BJ (cell line): ENCODE measurements around the gene UBN2. TPM values are rescaled to one million over a fixed set of nuclear protein-coding genes. Genes with fewer than 3 reads are reported as not detected.

Experiments used
- CTCF ChIA-PET: fragments of 350-600 bp; formaldehyde crosslinking; extraction: SDS; loops from one replicate; lab custom pipeline; 2021; ENCODE audit warnings: antibody characterized with exemption, inconsistent platforms; lab: Yijun Ruan, JAX
- POLR2A ChIA-PET: fragments of 300-600 bp; sonication (Branson Sonifier 250); formaldehyde crosslinking; extraction: SDS; loops from one replicate; lab custom pipeline; 2021; ENCODE audit warnings: antibody characterized with exemption; lab: Charles Lee
- DNase-seq: peaks from one replicate; pipeline ENCODE4 v3.0.0-alpha.2; 2011; ENCODE audit warnings: low read depth
- H3K27me3 ChIP-seq: 2 replicates; pipeline ENCODE4 v1.6.0; 2011; ENCODE audit warnings: low read length; ENCODE audit not compliant: control insufficient read depth, insufficient read depth
- H3K36me3 ChIP-seq: 2 replicates; pipeline ENCODE4 v1.5.1; 2011; ENCODE audit warnings: low read length; ENCODE audit not compliant: control insufficient read depth, insufficient read depth
- H3K4me3 ChIP-seq: 2 replicates; pipeline ENCODE4 v1.5.1; 2011; ENCODE audit warnings: low read depth, mild to moderate bottlenecking, control low read depth, low read length
- polyA plus RNA-seq: library from polyadenylated mRNA; depleted of rRNA; stranded (reverse); fragments of >200 nt; gene quantifications from 2 replicates; pipeline ENCODE4 v1.2.3, GENCODE V29; 2011
- TF ChIP-seq, protein P1 (sequence below): IDR thresholded peaks from 2 replicates; pipeline ENCODE4 v1.5.1; 2011; ENCODE audit warnings: low read depth, mild to moderate bottlenecking, control low read depth, inconsistent platforms, low read length, moderate library complexity; ENCODE audit not compliant: insufficient read depth

The UBN2 gene
- polyA plus RNA-seq, 1 experiment = 1.8 TPM

GRCh38 chr7:139249179-139249810, 18.3 kb downstream of the UBN2 start:
- Histone ChIP-seq H3K27me3 (no peaks in the 10 kb centered on the region), H3K4me3 (no peak overlapping the region), H3K36me3 (peaks cover 3% of the 10 kb centered on the region)
- TF ChIP-seq, protein P1, sequence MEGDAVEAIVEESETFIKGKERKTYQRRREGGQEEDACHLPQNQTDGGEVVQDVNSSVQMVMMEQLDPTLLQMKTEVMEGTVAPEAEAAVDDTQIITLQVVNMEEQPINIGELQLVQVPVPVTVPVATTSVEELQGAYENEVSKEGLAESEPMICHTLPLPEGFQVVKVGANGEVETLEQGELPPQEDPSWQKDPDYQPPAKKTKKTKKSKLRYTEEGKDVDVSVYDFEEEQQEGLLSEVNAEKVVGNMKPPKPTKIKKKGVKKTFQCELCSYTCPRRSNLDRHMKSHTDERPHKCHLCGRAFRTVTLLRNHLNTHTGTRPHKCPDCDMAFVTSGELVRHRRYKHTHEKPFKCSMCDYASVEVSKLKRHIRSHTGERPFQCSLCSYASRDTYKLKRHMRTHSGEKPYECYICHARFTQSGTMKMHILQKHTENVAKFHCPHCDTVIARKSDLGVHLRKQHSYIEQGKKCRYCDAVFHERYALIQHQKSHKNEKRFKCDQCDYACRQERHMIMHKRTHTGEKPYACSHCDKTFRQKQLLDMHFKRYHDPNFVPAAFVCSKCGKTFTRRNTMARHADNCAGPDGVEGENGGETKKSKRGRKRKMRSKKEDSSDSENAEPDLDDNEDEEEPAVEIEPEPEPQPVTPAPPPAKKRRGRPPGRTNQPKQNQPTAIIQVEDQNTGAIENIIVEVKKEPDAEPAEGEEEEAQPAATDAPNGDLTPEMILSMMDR = no peak
- POLR2A ChIA-PET = no interaction called here
- no peak for DNase-seq
- CTCF ChIA-PET = no interaction called here

GRCh38 chr7:139252451-139252850, 21.4 kb downstream of the UBN2 start:
- CTCF ChIA-PET = no interaction called here
- no peaks in the 10 kb centered on the region for H3K27me3 ChIP-seq
- POLR2A ChIA-PET = no interaction called here
- H3K36me3 ChIP-seq = peaks cover 3% of the 10 kb centered on the region
- no peak for DNase-seq
- TF ChIP-seq, protein P1 = no peak
- no peak overlapping the region for H3K4me3 ChIP-seq

- H3K36me3 ChIP-seq = peaks cover 3% of the 10 kb centered on the region
- ChIA-PET CTCF (no interaction called here), POLR2A (no interaction called here)
- H3K4me3 ChIP-seq = no peak overlapping the region
- TF ChIP-seq, protein P1 = no peak
- DNase-seq = no peak
- H3K27me3 ChIP-seq = no peaks in the 10 kb centered on the region
These were observed 23.2 kb downstream of the UBN2 start for GRCh38 chr7:139254281-139254680.

GRCh38 chr7:139254728-139255127, 23.7 kb downstream of the UBN2 start:
- CTCF ChIA-PET = no interaction called here
- TF ChIP-seq, protein P1 = no peak
- H3K36me3 ChIP-seq = peaks cover 3% of the 10 kb centered on the region
- POLR2A ChIA-PET = no interaction called here
- H3K4me3 ChIP-seq = no peak overlapping the region
- H3K27me3 ChIP-seq = no peaks in the 10 kb centered on the region
- DNase-seq = no peak

- Histone ChIP-seq H3K27me3 (no peaks in the 10 kb centered on the region), H3K4me3 (no peak overlapping the region), H3K36me3 (no peaks in the 10 kb centered on the region)
- no peak for DNase-seq
- ChIA-PET POLR2A (interaction anchor here (0.6 kb wide), 1 partner anchor 338 kb away, joined by 3 read pairs; no protein-coding TSS in a partner anchor), CTCF (interaction anchor here (1.0 kb wide), 1 partner anchor 19 kb away, joined by 3 read pairs; no protein-coding TSS in a partner anchor)
- TF ChIP-seq, protein P1 = no peak
These were observed 24.3 kb downstream of the UBN2 start for GRCh38 chr7:139255290-139255689.
